Right kidney (tissue), 1 donor: ENCODE data around the gene HACL1.

Experiments
- DNase-seq: peaks from one replicate; pipeline ENCODE4 v3.0.0-alpha.2; 2016

The HACL1 gene

GRCh38 chr3:15527031-15527459 lies 74.3 kb downstream of the HACL1 start:
- no peak for DNase-seq

- DNase-seq = no peak
Measured at GRCh38 chr3:15525790-15526189, 75.6 kb downstream of the HACL1 start.

GRCh38 chr3:15523660-15524417 lies 77.5 kb downstream of the HACL1 start:
- DNase-seq = no peak

- no peak for DNase-seq
Measured at GRCh38 chr3:15522016-15522415, 79.4 kb downstream of the HACL1 start.

GRCh38 chr3:15521573-15521965 lies 79.8 kb downstream of the HACL1 start, which contains the start of gene COLQ:
Gene COLQ, minus strand, starts transcription at chr3:15521706. Its CDS starts 81 bp downstream, at chr3:15521625.
- no peak for DNase-seq

GRCh38 chr3:15520804-15521572 lies 80.4 kb downstream of the HACL1 start:
- no peak for DNase-seq

GRCh38 chr3:15520185-15520584 lies 81.2 kb downstream of the HACL1 start:
- DNase-seq = no peak

GRCh38 chr3:15519096-15519495 lies 82.3 kb downstream of the HACL1 start:
- DNase-seq = no peak

- no peak for DNase-seq
Measured at GRCh38 chr3:15514663-15515340, 86.6 kb downstream of the HACL1 start.

- DNase-seq = no peak
Measured at GRCh38 chr3:15513810-15514662, 87.3 kb downstream of the HACL1 start.

GRCh38 chr3:15513116-15513515 lies 88.3 kb downstream of the HACL1 start:
- DNase-seq = no peak

GRCh38 chr3:15512166-15512565 lies 89.2 kb downstream of the HACL1 start:
- DNase-seq = no peak

- no peak for DNase-seq
Measured at GRCh38 chr3:15511156-15511555, 90.2 kb downstream of the HACL1 start.
